MM.1S (cell line): ENCODE results near the gene FAM174C.
A peak's percentile ranks its signal among the peaks of the same experiment; 100 is the strongest.

Experiments used
- DNase-seq: peaks from one replicate; pipeline ENCODE4 v3.0.0-alpha.2; 2015
- H2AFZ ChIP-seq: fragments of 300-600 bp; sonication (generic); 2 replicates; pipeline ENCODE4 v1.6.0; 2016; ENCODE audit warnings: antibody characterized with exemption, low read length
- H3F3A ChIP-seq: fragments of 300-600 bp; sonication (generic); 2 replicates; pipeline ENCODE4 v1.6.1; 2016; ENCODE audit warnings: mild to moderate bottlenecking, antibody characterized with exemption, low read length, moderate library complexity, mixed read lengths; ENCODE audit not compliant: insufficient read depth
- H3K27ac ChIP-seq: fragments of 300-600 bp; sonication (generic); 2 replicates; pipeline ENCODE4 v1.5.1; 2016; ENCODE audit warnings: mild to moderate bottlenecking, low read length
- H3K27me3 ChIP-seq: fragments of 300-600 bp; sonication (generic); replicated peaks from 2 replicates; pipeline ENCODE4 v1.6.0; 2016; ENCODE audit warnings: low read length; ENCODE audit not compliant: insufficient read depth
- H3K36me3 ChIP-seq: fragments of 300-600 bp; sonication (generic); replicated peaks from 2 replicates; pipeline ENCODE4 v1.6.1; 2016; ENCODE audit warnings: mild to moderate bottlenecking, low read length, mixed read lengths; ENCODE audit not compliant: insufficient read depth
- H3K4me1 ChIP-seq: fragments of 300-600 bp; sonication (generic); 2 replicates; pipeline ENCODE4 v1.6.1; 2016; ENCODE audit warnings: low read length, mixed read lengths
- H3K4me2 ChIP-seq: fragments of 300-600 bp; sonication (generic); 2 replicates; pipeline ENCODE4 v1.6.0; 2016; ENCODE audit warnings: low read depth, low read length
- H3K4me3 ChIP-seq: fragments of 300-600 bp; sonication (generic); 2 replicates; pipeline ENCODE4 v1.5.1; 2016; ENCODE audit warnings: low read length, mixed read lengths
- H3K79me2 ChIP-seq: fragments of 300-600 bp; sonication (generic); 2 replicates; pipeline ENCODE4 v1.6.1; 2016; ENCODE audit warnings: mixed run types, low read length, mixed read lengths
- H3K9ac ChIP-seq: fragments of 300-600 bp; sonication (generic); 2 replicates; pipeline ENCODE4 v1.6.1; 2016; ENCODE audit warnings: low read length, mixed read lengths
- H3K9me2 ChIP-seq: fragments of 300-600 bp; sonication (generic); replicated peaks from 2 replicates; pipeline ENCODE4 v1.6.1; 2016; ENCODE audit warnings: mild to moderate bottlenecking, low read length, mixed read lengths; ENCODE audit not compliant: insufficient read depth
- H3K9me3 ChIP-seq: fragments of 300-600 bp; sonication (generic); replicated peaks from 2 replicates; pipeline ENCODE4 v1.6.1; 2016; ENCODE audit warnings: mild to moderate bottlenecking, low read length, mixed read lengths; ENCODE audit not compliant: insufficient read depth
- H4K20me1 ChIP-seq: fragments of 300-600 bp; sonication (generic); 2 replicates; pipeline ENCODE4 v1.6.1; 2016; ENCODE audit warnings: mild to moderate bottlenecking, low read length, moderate library complexity, mixed read lengths; ENCODE audit not compliant: insufficient read depth
- CTCF ChIP-seq: fragments of 300-600 bp; sonication (generic); IDR thresholded peaks from 2 replicates; pipeline ENCODE4 v1.5.1; 2016; ENCODE audit warnings: antibody characterized with exemption, low read length, mixed read lengths
- EZH2 ChIP-seq: fragments of 300-600 bp; sonication (generic); optimal IDR thresholded peaks from 2 replicates; pipeline ENCODE3; 2017; ENCODE audit warnings: low read depth, mild to moderate bottlenecking, antibody characterized with exemption, low read length, mixed read lengths
- EZH2phosphoT487 ChIP-seq: fragments of 300-600 bp; sonication (generic); IDR thresholded peaks from 2 replicates; pipeline ENCODE4 v1.6.1; 2018; ENCODE audit warnings: antibody characterized with exemption, low read length

The FAM174C gene

GRCh38 chr19:1274081-1274851, 1.1 kb upstream of the FAM174C start:
- Histone ChIP-seq H3K9me2 (no peaks in the 10 kb centered on the region), H3K4me1 (peaks cover 26% of the 10 kb centered on the region), H3K79me2 (peaks cover 82% of the 10 kb centered on the region), H3K27ac (peak overlapping the region; percentile 97; the same call in 1 of the 2 replicates), H3K36me3 (peaks cover 37% of the 10 kb centered on the region), H2AFZ (no peak overlapping the region), H3K4me3 (peak overlapping the region; percentile 92), H3K9me3 (no peaks in the 10 kb centered on the region), H3K9ac (0 out of 2 replicates have a peak overlapping the region, but pooled peaks have one; percentile 97), H3F3A (peaks cover 57% of the 10 kb centered on the region), H3K27me3 (no peaks in the 10 kb centered on the region), H4K20me1 (no peaks in the 10 kb centered on the region), H3K4me2 (peak overlapping the region; percentile 92)
- no peak for DNase-seq
- TF ChIP-seq CTCF (no peak), EZH2 (no peak), EZH2phosphoT487 (no peak)

- H3K27ac ChIP-seq = peak overlapping the region; percentile 97
- H3K4me2 ChIP-seq = peak overlapping the region; percentile 92
- peaks cover 37% of the 10 kb centered on the region for H3K36me3 ChIP-seq
- no peak for DNase-seq
- no peaks in the 10 kb centered on the region for H4K20me1 ChIP-seq
- no peak overlapping the region for H2AFZ ChIP-seq
- H3K9ac ChIP-seq = peak overlapping the region; percentile 97
- H3F3A ChIP-seq = peaks cover 55% of the 10 kb centered on the region
- H3K4me1 ChIP-seq = peaks cover 26% of the 10 kb centered on the region
- no peak for TF ChIP-seq EZH2
- no peak for TF ChIP-seq CTCF
- no peak for TF ChIP-seq EZH2phosphoT487
- no peaks in the 10 kb centered on the region for H3K9me3 ChIP-seq
- no peaks in the 10 kb centered on the region for H3K27me3 ChIP-seq
- H3K79me2 ChIP-seq = peaks cover 77% of the 10 kb centered on the region
- no peaks in the 10 kb centered on the region for H3K9me2 ChIP-seq
- H3K4me3 ChIP-seq = peak overlapping the region; percentile 92
These were observed 474 bp upstream of the FAM174C start for GRCh38 chr19:1274852-1275259.

GRCh38 chr19:1275976-1276627, 772 bp downstream of the FAM174C start:
- no peaks in the 10 kb centered on the region for H3K9me3 ChIP-seq
- H3K4me3 ChIP-seq = peak overlapping the region; percentile 92
- TF ChIP-seq CTCF (no peak), EZH2phosphoT487 (no peak), EZH2 (no peak)
- peak overlapping the region; percentile 94 for H3K4me2 ChIP-seq
- peak overlapping the region; percentile 97 for H3K9ac ChIP-seq
- peaks cover 33% of the 10 kb centered on the region for H3K36me3 ChIP-seq
- H2AFZ ChIP-seq = peak overlapping the region; percentile 9; the same call in 1 of the 2 replicates
- H3K27me3 ChIP-seq = no peaks in the 10 kb centered on the region
- no peaks in the 10 kb centered on the region for H3K9me2 ChIP-seq
- peak overlapping the region; percentile 97 for H3K27ac ChIP-seq
- peaks cover 65% of the 10 kb centered on the region for H3K79me2 ChIP-seq
- peaks cover 16% of the 10 kb centered on the region for H3K4me1 ChIP-seq
- H4K20me1 ChIP-seq = no peaks in the 10 kb centered on the region
- DNase-seq = no peak
- peaks cover 52% of the 10 kb centered on the region for H3F3A ChIP-seq
